ENCODE data around the gene CDH13. TPM values are rescaled to one million over a fixed set of nuclear protein-coding genes. Genes with fewer than 3 reads are reported as not detected.

The CDH13 gene
- total RNA-seq, 3 donors from 2014 or later: 4.9 to 11.2 (median 9.8) TPM

GRCh38 chr16:82888591-82889001 is 261.8 kb downstream of the CDH13 start:
- Histone ChIP-seq H3K4me3 (no peak overlapping the region), H3K4me1 (ENCODE audit: low read depth) (no peaks in the 10 kb centered on the region), H3K9me3 (no peaks in the 10 kb centered on the region), H3K36me3 (ENCODE audit: low read depth) (no peaks in the 10 kb centered on the region)
- intact Hi-C loops (cut with DNase I, micrococcal nuclease): no loop called here
- DNase-seq: peak in 1 of 3 donors; percentile 33
- peak; percentile 68 for ATAC-seq
- no peak for TF ChIP-seq CTCF (IDR thresholded peaks at IDR 0.05)

- no peak for DNase-seq
- ATAC-seq: no peak
- no peak for TF ChIP-seq CTCF (IDR thresholded peaks at IDR 0.05)
- Histone ChIP-seq H3K4me3 (no peak overlapping the region), H3K36me3 (ENCODE audit: low read depth) (no peaks in the 10 kb centered on the region), H3K9me3 (no peaks in the 10 kb centered on the region), H3K4me1 (ENCODE audit: low read depth) (no peaks in the 10 kb centered on the region)
- intact Hi-C loops (cut with DNase I, micrococcal nuclease): no loop called here
Observed at GRCh38 chr16:82891424-82891823, 264.7 kb downstream of the CDH13 start.

GRCh38 chr16:82891918-82892317 is 265.1 kb downstream of the CDH13 start:
- Histone ChIP-seq H3K4me3 (no peak overlapping the region), H3K4me1 (ENCODE audit: low read depth) (no peaks in the 10 kb centered on the region), H3K36me3 (ENCODE audit: low read depth) (no peaks in the 10 kb centered on the region), H3K9me3 (no peaks in the 10 kb centered on the region)
- no peak for TF ChIP-seq CTCF (IDR thresholded peaks at IDR 0.05)
- intact Hi-C loops (cut with DNase I, micrococcal nuclease): no loop called here
- DNase-seq (no peak), ATAC-seq (no peak)

- no peak for TF ChIP-seq CTCF (IDR thresholded peaks at IDR 0.05)
- Histone ChIP-seq H3K36me3 (ENCODE audit: low read depth) (no peaks in the 10 kb centered on the region), H3K9me3 (no peaks in the 10 kb centered on the region), H3K4me1 (ENCODE audit: low read depth) (no peaks in the 10 kb centered on the region), H3K4me3 (no peak overlapping the region)
- DNase-seq: no peak
- ATAC-seq: no peak
- intact Hi-C loops (cut with DNase I, micrococcal nuclease): no loop called here
Observed at GRCh38 chr16:82892324-82892723, 265.6 kb downstream of the CDH13 start.

GRCh38 chr16:82895843-82896242 is 269.1 kb downstream of the CDH13 start:
- intact Hi-C loops (cut with DNase I, micrococcal nuclease): no loop called here
- no peak overlapping the region for H3K4me3 ChIP-seq
- DNase-seq (no peak), ATAC-seq (no peak)
- no peaks in the 10 kb centered on the region for H3K36me3 ChIP-seq (ENCODE audit: low read depth)
- no peaks in the 10 kb centered on the region for H3K9me3 ChIP-seq
- no peak for TF ChIP-seq CTCF (IDR thresholded peaks at IDR 0.05)
- H3K4me1 ChIP-seq (ENCODE audit: low read depth): no peaks in the 10 kb centered on the region

GRCh38 chr16:82899006-82899405 is 272.2 kb downstream of the CDH13 start:
- Histone ChIP-seq H3K4me3 (no peak overlapping the region), H3K4me1 (ENCODE audit: low read depth) (no peaks in the 10 kb centered on the region), H3K36me3 (ENCODE audit: low read depth) (no peaks in the 10 kb centered on the region), H3K9me3 (no peaks in the 10 kb centered on the region)
- ATAC-seq (no peak), DNase-seq (no peak)
- intact Hi-C loops (cut with DNase I, micrococcal nuclease): no loop called here
- TF ChIP-seq CTCF (IDR thresholded peaks at IDR 0.05): no peak

Measured in mucosa of descending colon (tissue), 3 donors.